Kidney (tissue), 14 donors: Measurements from ENCODE around the gene S100A4. TPM values are rescaled to one million over a fixed set of nuclear protein-coding genes. Genes with fewer than 3 reads are reported as not detected.
"Not testable (repeated sequence)": the region's sequence is repeated elsewhere in the genome, so short reads cannot be mapped to it uniquely, and the experiment has no call there.

Experiments used
- DNase-seq, 5 donors: peaks; one replicate each; pipeline ENCODE4 v3.0.0-alpha.2; 2013 to 2020
- FAIRE-seq: peaks from 2 replicates; lab custom pipeline; 2012; peaks lifted over from hg19 to GRCh38; lab: Jason Lieb, UNC
- H3K27ac ChIP-seq, 2 donors: one replicate each; pipeline ENCODE4 v1.7.0; 2013; ENCODE audit warnings: low read depth in 2 of 2, low read length in 2 of 2, inconsistent platforms in 1 of 2
- H3K27me3 ChIP-seq: one replicate; pipeline ENCODE4 v1.7.1; 2013; ENCODE audit warnings: low read length, inconsistent platforms; ENCODE audit not compliant: control insufficient read depth, insufficient read depth
- H3K36me3 ChIP-seq, 3 donors: one replicate each; pipeline versions ENCODE4 v1.7.0 to v1.7.1; 2013; ENCODE audit warnings: low read length in 3 of 3, control low read depth in 1 of 3, inconsistent platforms in 1 of 3; ENCODE audit not compliant: insufficient read depth in 3 of 3, control insufficient read depth in 2 of 3
- H3K4me1 ChIP-seq, 3 donors: one replicate each; pipeline versions ENCODE4 v1.7.0 to v1.7.1; 2013; ENCODE audit warnings: low read length in 3 of 3, inconsistent platforms in 1 of 3, low read depth in 1 of 3; ENCODE audit not compliant: control insufficient read depth in 2 of 3, insufficient read depth in 2 of 3
- H3K4me3 ChIP-seq, 3 donors: one replicate each; pipeline versions ENCODE4 v1.7.0 to v1.8.1; 2013; ENCODE audit warnings: low read length in 3 of 3, control low read depth in 1 of 3, inconsistent platforms in 1 of 3
- H3K9ac ChIP-seq, 3 donors: one replicate each; pipeline versions ENCODE4 v1.7.0 to v1.7.1; 2013; ENCODE audit warnings: low read length in 3 of 3, control low read depth in 1 of 3, inconsistent platforms in 1 of 3
- H3K9me3 ChIP-seq, 3 donors: one replicate each; pipeline versions ENCODE4 v1.7.0 to v1.7.1; 2013; ENCODE audit warnings: low read length in 3 of 3, control low read depth in 1 of 3, inconsistent platforms in 1 of 3; ENCODE audit not compliant: control insufficient read depth in 2 of 3, insufficient read depth in 1 of 3
- intact Hi-C: fragments of 100-400 bp; cut with DNase I; formaldehyde crosslinking; loops from one replicate; pipeline ENCODE4 v1.11.1; 2022
- polyA plus RNA-seq: library from polyadenylated mRNA; stranded (reverse); fragments of 350-450 nt; fragmentation: Illumina TruSeq; extraction: RNeasy Lipid Tissue Mini Kit (QIAGEN cat#74804); gene quantifications from one replicate; pipeline ENCODE4 v1.2.3, GENCODE V29; 2014; ENCODE audit warnings: low read depth, low replicate concordance; ENCODE audit not compliant: insufficient read depth
- total RNA-seq: library from RNA; stranded (reverse); fragmentation: NEBNext Ultra II Directional; extraction: Animal tissue kit (Norgen Biotek cat#: 25700); gene quantifications from one replicate; pipeline ENCODE4 v1.2.1, GENCODE V29; 2021
- TF ChIP-seq, protein P1 (sequence below): IDR thresholded peaks from 3 replicates; pipeline ENCODE4 v1.5.1; 2012; ENCODE audit warnings: mild to moderate bottlenecking, moderate library complexity, borderline replicate concordance; ENCODE audit not compliant: insufficient read depth; ENCODE audit errors: extremely low read depth
- donor health status: control.
- donor health status: control.
- donor health status: control.
- donor health status: control.
- donor health status: control.
- donor health status: DM: yes; HTN: yes; CAD: no.
- donor health status: Normal renal cell carcinoma (clear cell type).

S100A4 gene
- total and polyA plus RNA-seq, 2 donors from 2014 or later = 141 to 204 TPM

DNA sequence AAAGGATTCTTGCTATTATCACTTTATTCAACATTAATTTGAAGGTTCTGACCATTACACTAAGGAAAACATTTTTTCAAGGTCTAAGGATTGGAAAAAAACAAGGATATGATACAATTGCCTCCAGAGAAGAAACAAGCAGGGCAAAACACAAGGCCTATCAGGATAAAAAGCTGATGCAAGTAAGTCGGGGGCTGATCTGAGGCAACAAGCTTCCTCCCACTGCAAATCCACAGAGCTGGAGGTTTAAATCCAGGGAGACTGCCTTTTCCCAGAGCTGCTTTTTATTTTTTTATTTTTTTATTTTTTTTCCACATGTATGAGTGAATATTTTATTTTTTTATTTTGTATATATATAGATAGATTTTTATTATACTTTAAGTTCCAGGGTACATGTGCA, 39.4 kb upstream of the S100A4 start:
- no peak for FAIRE-seq
- Histone ChIP-seq H3K4me3 (no peak overlapping the region), H3K9ac (no peak overlapping the region), H3K9me3 (no peaks in the 10 kb centered on the region), H3K27me3 (no peaks in the 10 kb centered on the region), H3K36me3 (no peaks in the 10 kb centered on the region), H3K27ac (no peak overlapping the region), H3K4me1 (no peaks in the 10 kb centered on the region)
- intact Hi-C loops = no loop called here
- TF ChIP-seq, protein P1, sequence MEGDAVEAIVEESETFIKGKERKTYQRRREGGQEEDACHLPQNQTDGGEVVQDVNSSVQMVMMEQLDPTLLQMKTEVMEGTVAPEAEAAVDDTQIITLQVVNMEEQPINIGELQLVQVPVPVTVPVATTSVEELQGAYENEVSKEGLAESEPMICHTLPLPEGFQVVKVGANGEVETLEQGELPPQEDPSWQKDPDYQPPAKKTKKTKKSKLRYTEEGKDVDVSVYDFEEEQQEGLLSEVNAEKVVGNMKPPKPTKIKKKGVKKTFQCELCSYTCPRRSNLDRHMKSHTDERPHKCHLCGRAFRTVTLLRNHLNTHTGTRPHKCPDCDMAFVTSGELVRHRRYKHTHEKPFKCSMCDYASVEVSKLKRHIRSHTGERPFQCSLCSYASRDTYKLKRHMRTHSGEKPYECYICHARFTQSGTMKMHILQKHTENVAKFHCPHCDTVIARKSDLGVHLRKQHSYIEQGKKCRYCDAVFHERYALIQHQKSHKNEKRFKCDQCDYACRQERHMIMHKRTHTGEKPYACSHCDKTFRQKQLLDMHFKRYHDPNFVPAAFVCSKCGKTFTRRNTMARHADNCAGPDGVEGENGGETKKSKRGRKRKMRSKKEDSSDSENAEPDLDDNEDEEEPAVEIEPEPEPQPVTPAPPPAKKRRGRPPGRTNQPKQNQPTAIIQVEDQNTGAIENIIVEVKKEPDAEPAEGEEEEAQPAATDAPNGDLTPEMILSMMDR = no peak
- no peak for DNase-seq

DNA sequence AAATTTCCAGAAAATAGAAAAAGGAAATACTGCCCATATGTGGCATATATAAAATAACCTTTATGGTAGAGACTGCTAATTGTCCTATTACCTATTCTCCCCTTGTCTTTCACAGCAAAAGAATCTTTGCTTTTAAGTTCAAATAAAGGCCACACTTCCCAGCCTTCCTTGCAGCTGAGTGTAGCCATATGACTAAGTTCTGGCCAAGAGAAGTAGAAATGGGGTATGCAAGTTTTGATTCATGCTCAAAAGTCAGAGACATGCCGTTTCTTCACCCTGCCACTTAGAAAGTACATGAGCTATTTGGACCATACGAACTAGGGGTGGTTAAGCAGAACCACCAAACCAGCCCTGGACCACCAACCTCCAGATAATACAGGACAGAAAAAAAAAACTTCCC, 38.4 kb upstream of the S100A4 start:
- H3K36me3 ChIP-seq = no peaks in the 10 kb centered on the region
- no peaks in the 10 kb centered on the region for H3K9me3 ChIP-seq
- H3K27me3 ChIP-seq = no peaks in the 10 kb centered on the region
- TF ChIP-seq, protein P1 = no peak
- no peak overlapping the region for H3K4me3 ChIP-seq
- no peak for FAIRE-seq
- H3K9ac ChIP-seq = no peak overlapping the region
- no peak overlapping the region for H3K27ac ChIP-seq
- DNase-seq = no peak
- intact Hi-C loops = no loop called here
- no peaks in the 10 kb centered on the region for H3K4me1 ChIP-seq

DNA sequence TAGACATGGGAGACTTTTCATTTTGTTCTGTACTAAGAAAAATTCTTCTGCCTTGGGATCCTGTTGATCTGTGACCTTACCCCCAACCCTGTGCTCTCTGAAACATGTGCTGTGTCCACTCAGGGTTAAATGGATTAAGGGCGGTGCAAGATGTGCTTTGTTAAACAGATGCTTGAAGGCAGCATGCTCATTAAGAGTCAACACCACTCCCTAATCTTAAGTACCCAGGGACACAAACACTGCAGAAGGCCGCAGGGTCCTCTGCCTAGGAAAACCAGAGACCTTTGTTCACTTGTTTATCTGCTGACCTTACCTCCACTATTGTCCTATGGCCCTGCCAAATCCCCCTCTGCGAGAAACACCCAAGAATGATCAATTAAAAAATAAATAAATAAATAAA, 37.9 kb upstream of the S100A4 start:
- FAIRE-seq, DNase-seq, intact Hi-C loops: not testable (repeated sequence)

DNA sequence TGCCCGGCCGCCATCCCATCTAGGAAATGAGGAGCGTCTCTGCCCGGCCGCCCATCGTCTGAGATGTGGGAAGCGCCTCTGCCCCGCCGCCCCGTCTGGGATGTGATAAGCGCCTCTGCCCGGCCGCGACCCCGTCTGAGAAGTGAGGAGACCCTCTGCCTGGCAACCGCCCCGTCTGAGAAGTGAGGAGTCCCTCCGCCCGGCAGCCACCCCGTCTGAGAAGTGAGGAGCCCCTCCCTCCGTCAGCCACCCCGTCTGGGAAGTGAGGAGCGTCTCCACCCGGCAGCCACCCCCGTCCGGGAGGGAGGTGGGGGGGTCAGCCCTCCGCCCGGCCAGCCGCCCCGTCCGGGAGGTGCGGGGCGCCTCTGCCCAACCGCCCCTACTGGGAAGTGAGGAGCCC, 37.2 kb upstream of the S100A4 start:
- H3K36me3 ChIP-seq, H3K9me3 ChIP-seq, H3K27ac ChIP-seq, FAIRE-seq, H3K4me3 ChIP-seq, H3K27me3 ChIP-seq, H3K4me1 ChIP-seq, intact Hi-C loops, H3K9ac ChIP-seq: not testable (repeated sequence)
- peak in 1 of 5 donors; percentile 69 for DNase-seq

More for the DNA sequence above, 37.9 kb upstream of the S100A4 start:
- H3K4me3 ChIP-seq, H3K4me1 ChIP-seq, H3K27ac ChIP-seq, H3K36me3 ChIP-seq, H3K9ac ChIP-seq, H3K9me3 ChIP-seq, H3K27me3 ChIP-seq: not testable (repeated sequence)

DNA sequence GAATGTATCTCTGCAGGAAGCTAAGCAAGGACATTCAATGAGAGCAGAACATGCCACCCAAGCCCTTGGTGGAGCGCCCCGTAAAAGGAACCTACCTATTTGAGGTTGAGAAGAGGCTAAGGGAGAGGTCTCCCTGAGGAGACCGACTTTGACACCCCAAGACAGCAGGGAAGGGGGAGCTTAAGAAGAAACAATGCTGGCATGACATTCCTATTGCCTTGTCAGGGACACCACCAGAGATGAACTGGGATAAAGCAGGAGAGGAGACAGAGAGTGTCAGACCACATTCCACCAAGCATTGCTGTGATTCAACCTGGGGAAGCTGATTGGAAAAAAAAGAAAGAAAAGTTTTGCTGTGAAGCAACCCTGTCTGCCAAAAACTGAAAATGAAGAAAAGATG, 33.3 kb upstream of the S100A4 start:
- Histone ChIP-seq H3K4me1 (no peaks in the 10 kb centered on the region), H3K4me3 (no peak overlapping the region), H3K27ac (no peak overlapping the region), H3K9ac (no peak overlapping the region), H3K9me3 (no peaks in the 10 kb centered on the region), H3K27me3 (no peaks in the 10 kb centered on the region), H3K36me3 (no peaks in the 10 kb centered on the region)
- FAIRE-seq = no peak
- TF ChIP-seq, protein P1 = no peak
- DNase-seq = peak in 1 of 5 donors; percentile 2
- intact Hi-C loops = no loop called here
